Fibroblast of lung (primary cell): ENCODE results near the gene SELENON. TPM values are rescaled to one million over a fixed set of nuclear protein-coding genes. Genes with fewer than 3 reads are reported as not detected.

Experiments
- DNase-seq, 2 donors: peaks; one replicate each; pipeline versions ENCODE4 v3.0.0 to v3.0.0-alpha.2; 2010; ENCODE audit warnings: low read depth in 2 of 2
- H2AFZ ChIP-seq: 2 replicates; pipeline ENCODE4 v1.5.1; 2012; ENCODE audit warnings: low read length, control low read depth, inconsistent platforms
- H3K27ac ChIP-seq: 2 replicates; pipeline ENCODE4 v1.5.1; 2011; ENCODE audit warnings: low read length, control low read depth; ENCODE audit not compliant: insufficient read depth
- H3K27me3 ChIP-seq: 2 replicates; pipeline ENCODE4 v1.5.1; 2011; ENCODE audit warnings: mild to moderate bottlenecking, low read length; ENCODE audit not compliant: control insufficient read depth, insufficient read depth
- H3K36me3 ChIP-seq: 2 replicates; pipeline ENCODE4 v1.5.1; 2011; ENCODE audit warnings: low read length; ENCODE audit not compliant: control insufficient read depth, insufficient read depth
- H3K4me1 ChIP-seq: 2 replicates; pipeline ENCODE4 v1.5.1; 2011; ENCODE audit warnings: low read length; ENCODE audit not compliant: control insufficient read depth, insufficient read depth; ENCODE audit errors: extremely low read depth
- H3K4me2 ChIP-seq: 2 replicates; pipeline ENCODE4 v1.5.1; 2011; ENCODE audit warnings: low read length, control low read depth; ENCODE audit not compliant: insufficient read depth; ENCODE audit errors: extremely low read depth
- H3K4me3 ChIP-seq, 4 experiments: fragments of 200-600 bp in 1 of 4; sonication (generic) in 1 of 4; replicated peaks in 1 of 4; 2 replicates each; pipeline ENCODE4 v1.5.1; 2011 to 2016; ENCODE audit warnings: low read length in 4 of 4, low read depth in 3 of 4, mild to moderate bottlenecking in 3 of 4, control low read depth in 2 of 4, inconsistent platforms in 1 of 4, mixed read lengths in 1 of 4; ENCODE audit not compliant: insufficient read depth in 1 of 4; ENCODE audit errors: control extremely low read depth in 1 of 4
- H3K79me2 ChIP-seq: 2 replicates; pipeline ENCODE4 v1.5.1; 2012; ENCODE audit warnings: mild to moderate bottlenecking, low read length, inconsistent platforms; ENCODE audit not compliant: control insufficient read depth, insufficient read depth
- H3K9ac ChIP-seq: 2 replicates; pipeline ENCODE4 v1.5.1; 2011; ENCODE audit warnings: mild to moderate bottlenecking, low read length, control low read depth; ENCODE audit not compliant: insufficient read depth
- H3K9me3 ChIP-seq: 2 replicates; pipeline ENCODE4 v1.5.1; 2012; ENCODE audit warnings: low read depth, low read length; ENCODE audit not compliant: control insufficient read depth, insufficient read depth
- H4K20me1 ChIP-seq: 2 replicates; pipeline ENCODE4 v1.5.1; 2011; ENCODE audit warnings: low read length; ENCODE audit not compliant: control insufficient read depth, insufficient read depth; ENCODE audit errors: extremely low read depth
- EZH2 ChIP-seq: IDR thresholded peaks from 2 replicates; pipeline ENCODE4 v1.5.1; 2012; ENCODE audit warnings: low read length, control low read depth, mild to moderate bottlenecking; ENCODE audit errors: missing control alignments
- polyA plus RNA-seq, 2 donors: library from polyadenylated mRNA; depleted of rRNA in 1 of 2; stranded (reverse) in 1 of 2; unstranded in 1 of 2; fragments of >200 nt; gene quantifications; 2 replicates each; pipeline ENCODE4 v1.2.1, GENCODE V29; 2011 to 2012; ENCODE audit warnings: missing spikeins in 1 of 2
- total RNA-seq: library from RNA; depleted of rRNA; stranded (reverse); fragments of >200 nt; gene quantifications from 2 replicates; pipeline ENCODE4 v1.2.1, GENCODE V29; 2014
- TF ChIP-seq, protein P1 (sequence below), 2 donors: IDR thresholded peaks in 1 of 2; conservative IDR thresholded peaks in 1 of 2; 1 replicate in 1 of 2; 2 replicates in 1 of 2; pipeline ENCODE4 v1.5.1; 2011 to 2012; ENCODE audit warnings: low read length in 2 of 2, control low read depth in 1 of 2, inconsistent platforms in 1 of 2, low read depth in 1 of 2, mild to moderate bottlenecking in 1 of 2

The SELENON gene
- total and polyA plus RNA-seq, 2 donors (not counting 1 experiment from before 2014, with no cell fraction given) = 19.3 to 67.6 TPM

- no peak overlapping the region for H3K4me3 ChIP-seq
- H3K9me3 ChIP-seq = no peaks in the 10 kb centered on the region
- no peak for DNase-seq
- no peak overlapping the region for H3K9ac ChIP-seq
- no peak overlapping the region for H3K4me2 ChIP-seq
- TF ChIP-seq EZH2 = no peak
- TF ChIP-seq, protein P1, sequence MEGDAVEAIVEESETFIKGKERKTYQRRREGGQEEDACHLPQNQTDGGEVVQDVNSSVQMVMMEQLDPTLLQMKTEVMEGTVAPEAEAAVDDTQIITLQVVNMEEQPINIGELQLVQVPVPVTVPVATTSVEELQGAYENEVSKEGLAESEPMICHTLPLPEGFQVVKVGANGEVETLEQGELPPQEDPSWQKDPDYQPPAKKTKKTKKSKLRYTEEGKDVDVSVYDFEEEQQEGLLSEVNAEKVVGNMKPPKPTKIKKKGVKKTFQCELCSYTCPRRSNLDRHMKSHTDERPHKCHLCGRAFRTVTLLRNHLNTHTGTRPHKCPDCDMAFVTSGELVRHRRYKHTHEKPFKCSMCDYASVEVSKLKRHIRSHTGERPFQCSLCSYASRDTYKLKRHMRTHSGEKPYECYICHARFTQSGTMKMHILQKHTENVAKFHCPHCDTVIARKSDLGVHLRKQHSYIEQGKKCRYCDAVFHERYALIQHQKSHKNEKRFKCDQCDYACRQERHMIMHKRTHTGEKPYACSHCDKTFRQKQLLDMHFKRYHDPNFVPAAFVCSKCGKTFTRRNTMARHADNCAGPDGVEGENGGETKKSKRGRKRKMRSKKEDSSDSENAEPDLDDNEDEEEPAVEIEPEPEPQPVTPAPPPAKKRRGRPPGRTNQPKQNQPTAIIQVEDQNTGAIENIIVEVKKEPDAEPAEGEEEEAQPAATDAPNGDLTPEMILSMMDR (conservative IDR thresholded peaks at IDR 0.05 in 1 of 2, IDR thresholded peaks at IDR 0.05 in 1 of 2; ENCODE audit: low read depth in 1 of 2, low read length in 2 of 2) = no peak
- peaks cover 3% of the 10 kb centered on the region for H3K79me2 ChIP-seq
- H3K4me1 ChIP-seq = peaks cover 2% of the 10 kb centered on the region
- peaks cover 7% of the 10 kb centered on the region for H3K36me3 ChIP-seq
- no peak overlapping the region for H3K27ac ChIP-seq
- H2AFZ ChIP-seq = no peak overlapping the region
- H3K27me3 ChIP-seq = no peaks in the 10 kb centered on the region
- H4K20me1 ChIP-seq = no peaks in the 10 kb centered on the region
Observed at GRCh38 chr1:25863486-25864262, 63.7 kb downstream of the SELENON start.

DNA sequence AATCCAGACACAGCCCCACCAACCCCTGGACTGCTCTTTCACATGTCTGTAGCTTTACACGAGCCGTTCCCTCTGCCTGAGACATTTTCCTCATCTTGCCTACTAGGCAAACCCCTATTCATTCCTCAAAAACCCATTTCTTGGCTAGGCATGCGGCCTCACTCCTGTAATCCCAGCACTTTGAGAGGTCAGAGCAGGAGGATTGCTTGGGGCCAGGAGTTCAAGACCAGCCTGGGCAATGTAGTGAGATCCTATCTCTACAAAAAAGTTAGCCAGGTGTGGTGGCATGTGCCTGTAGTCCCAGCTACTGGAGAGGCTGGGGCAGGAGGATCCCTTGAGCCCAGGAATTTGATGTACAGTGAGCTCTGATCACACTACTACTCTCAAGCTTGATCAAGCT is 64.4 kb downstream of the SELENON start:
- no peak overlapping the region for H3K4me3 ChIP-seq
- peaks cover 7% of the 10 kb centered on the region for H3K36me3 ChIP-seq
- no peaks in the 10 kb centered on the region for H3K79me2 ChIP-seq
- no peaks in the 10 kb centered on the region for H3K27me3 ChIP-seq
- H4K20me1 ChIP-seq = no peaks in the 10 kb centered on the region
- H3K9me3 ChIP-seq = no peaks in the 10 kb centered on the region
- no peak overlapping the region for H3K27ac ChIP-seq
- no peak overlapping the region for H3K4me2 ChIP-seq
- no peaks in the 10 kb centered on the region for H3K4me1 ChIP-seq
- TF ChIP-seq, protein P1 (conservative IDR thresholded peaks at IDR 0.05 in 1 of 2, IDR thresholded peaks at IDR 0.05 in 1 of 2; ENCODE audit: low read depth in 1 of 2, low read length in 2 of 2) = no peak
- no peak for TF ChIP-seq EZH2
- no peak for DNase-seq
- no peak overlapping the region for H3K9ac ChIP-seq
- no peak overlapping the region for H2AFZ ChIP-seq

DNA sequence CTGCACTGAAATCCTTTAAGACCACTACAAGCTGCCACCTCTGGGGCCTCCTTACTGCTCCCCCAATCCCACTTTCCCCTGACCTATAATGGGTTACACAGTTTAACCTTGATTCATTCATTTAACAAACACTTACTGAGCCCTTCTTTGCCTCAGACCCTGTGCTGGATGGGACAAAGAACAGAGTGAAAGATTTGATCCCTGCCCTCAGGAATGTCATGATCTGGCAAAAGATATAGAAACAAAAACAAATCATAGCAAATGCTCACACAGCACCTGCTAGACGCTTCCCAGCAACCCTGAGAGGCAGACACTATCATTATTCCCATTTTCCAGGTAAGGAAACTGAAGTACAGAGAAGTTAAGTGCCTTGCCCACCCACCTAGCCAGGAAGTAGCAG is 66.3 kb downstream of the SELENON start:
- H3K27ac ChIP-seq = no peak overlapping the region
- H3K79me2 ChIP-seq = no peaks in the 10 kb centered on the region
- no peak for DNase-seq
- H3K4me1 ChIP-seq = peaks cover 2% of the 10 kb centered on the region
- H3K9ac ChIP-seq = no peak overlapping the region
- no peaks in the 10 kb centered on the region for H4K20me1 ChIP-seq
- no peak overlapping the region for H3K4me2 ChIP-seq
- H2AFZ ChIP-seq = no peak overlapping the region
- H3K36me3 ChIP-seq = peaks cover 12% of the 10 kb centered on the region
- no peaks in the 10 kb centered on the region for H3K27me3 ChIP-seq
- no peak for TF ChIP-seq EZH2
- TF ChIP-seq, protein P1 (conservative IDR thresholded peaks at IDR 0.05 in 1 of 2, IDR thresholded peaks at IDR 0.05 in 1 of 2; ENCODE audit: low read depth in 1 of 2, low read length in 2 of 2) = no peak
- no peak overlapping the region for H3K4me3 ChIP-seq
- no peaks in the 10 kb centered on the region for H3K9me3 ChIP-seq
